Retina (tissue), 1 donor: ENCODE measurements around the gene TMPRSS7.
A peak's percentile ranks its signal among the peaks of the same experiment; 100 is the strongest.

Experiments used
- DNase-seq: peaks from one replicate; pipeline ENCODE4 v3.0.0-alpha.2; 2016

TMPRSS7 gene

GRCh38 chr3:112101916-112102315 is 67.4 kb downstream of the TMPRSS7 start:
- DNase-seq, result no peak

- DNase-seq, result no peak
Measured at GRCh38 chr3:112104774-112105173, 70.2 kb downstream of the TMPRSS7 start.

GRCh38 chr3:112109322-112109721 is 74.8 kb downstream of the TMPRSS7 start:
- no peak for DNase-seq

GRCh38 chr3:112111785-112112402 is 77.4 kb downstream of the TMPRSS7 start:
- peak; percentile 55 for DNase-seq

- no peak for DNase-seq
Measured at GRCh38 chr3:112114576-112115160, 80.1 kb downstream of the TMPRSS7 start.

GRCh38 chr3:112115161-112115739 is 80.7 kb downstream of the TMPRSS7 start:
- no peak for DNase-seq

DNA sequence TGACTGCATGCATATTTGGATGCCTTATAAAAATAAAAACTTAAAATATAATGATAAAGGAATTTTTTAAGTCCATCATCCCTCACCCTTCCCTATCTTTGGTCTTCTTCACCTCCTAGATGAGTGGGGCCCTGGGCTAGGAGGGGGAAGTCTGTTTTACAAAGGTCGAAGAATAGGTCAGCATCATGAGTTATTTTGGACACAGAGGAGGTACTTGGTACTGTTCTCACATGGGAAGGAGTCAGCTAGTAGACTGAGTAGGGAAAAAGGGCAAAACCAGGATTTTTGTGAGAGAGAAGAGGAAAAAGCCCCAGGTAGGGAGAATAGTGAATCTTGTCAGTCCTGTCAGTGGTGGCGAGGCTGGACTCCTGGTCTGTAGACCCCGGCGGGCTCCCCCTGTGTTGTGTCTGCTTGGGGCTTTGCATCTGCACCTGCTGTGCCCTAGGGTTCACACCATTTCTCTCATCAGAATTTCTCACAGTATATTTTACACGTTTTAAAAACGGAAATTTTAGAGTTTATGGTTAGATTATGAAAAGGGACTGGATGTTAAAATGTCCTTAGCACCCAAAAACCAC is 81.4 kb downstream of the TMPRSS7 start:
- no peak for DNase-seq

GRCh38 chr3:112116748-112117186 is 82.2 kb downstream of the TMPRSS7 start:
- no peak for DNase-seq

DNA sequence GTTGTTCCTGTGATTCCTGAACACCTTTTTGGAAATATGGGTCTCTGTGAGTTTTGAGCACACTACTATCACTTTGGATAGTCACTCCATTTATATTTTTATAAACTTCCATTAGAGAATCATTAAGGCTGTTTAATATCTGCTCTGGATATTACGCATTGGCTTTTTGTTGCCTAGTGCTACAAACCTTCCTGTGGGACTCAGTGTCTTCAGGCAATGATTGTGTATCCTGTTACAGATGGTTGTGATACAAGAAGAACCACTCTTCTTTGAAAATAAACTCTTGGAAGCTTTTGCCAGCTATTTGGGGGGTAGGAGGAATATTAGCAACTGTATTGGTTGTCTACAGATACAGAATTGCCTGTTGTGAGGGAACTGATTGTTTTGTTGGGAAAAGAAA is 82.9 kb downstream of the TMPRSS7 start:
- DNase-seq, result no peak

- no peak for DNase-seq
Measured at GRCh38 chr3:112117841-112118571, 83.5 kb downstream of the TMPRSS7 start.

GRCh38 chr3:112119962-112120836 is 85.7 kb downstream of the TMPRSS7 start:
- no peak for DNase-seq

DNA sequence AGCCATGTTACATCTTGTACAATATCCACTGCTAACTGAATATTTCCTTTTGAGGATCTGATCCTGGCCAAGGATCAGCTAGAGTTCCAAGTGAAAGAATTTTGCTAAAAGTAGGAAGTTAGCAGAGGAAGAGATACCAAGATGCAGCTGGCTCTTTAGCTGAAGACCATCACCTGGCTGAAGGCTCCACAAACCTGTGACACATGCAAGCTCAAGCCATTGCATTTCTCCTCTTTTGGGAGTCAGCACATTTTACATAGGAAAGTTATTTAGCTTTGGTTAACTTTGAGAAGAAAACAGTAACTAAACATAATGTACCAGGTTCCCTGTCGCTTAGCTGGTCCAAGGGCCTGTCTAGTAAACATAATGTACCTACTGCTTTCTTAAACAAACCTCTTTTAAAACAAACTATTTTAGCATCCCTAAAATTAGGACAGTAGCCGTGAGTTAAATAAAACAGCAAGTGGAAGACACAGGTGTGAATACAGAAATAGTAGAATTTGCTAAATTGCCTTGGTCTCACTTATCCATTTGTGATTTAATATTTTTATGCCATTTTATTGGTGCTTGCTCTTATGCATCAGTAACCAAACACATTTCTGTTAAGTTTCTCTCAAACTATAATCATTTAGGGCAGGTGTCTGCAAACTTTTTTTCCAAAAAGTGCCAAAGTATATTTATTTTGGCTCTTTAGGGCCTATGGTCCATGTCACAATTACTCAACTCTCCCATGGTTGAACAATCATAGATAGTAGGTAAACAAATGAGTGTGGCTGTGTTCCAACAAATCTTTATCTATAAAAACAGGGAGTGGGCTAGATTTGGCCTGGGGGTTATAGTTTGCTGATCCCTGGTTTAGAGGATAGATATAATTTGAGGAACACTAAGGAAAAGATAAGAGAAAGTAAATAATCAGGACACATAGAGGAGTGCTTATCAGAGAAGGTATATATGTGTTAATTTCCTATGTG is 87.3 kb downstream of the TMPRSS7 start:
- no peak for DNase-seq

DNA sequence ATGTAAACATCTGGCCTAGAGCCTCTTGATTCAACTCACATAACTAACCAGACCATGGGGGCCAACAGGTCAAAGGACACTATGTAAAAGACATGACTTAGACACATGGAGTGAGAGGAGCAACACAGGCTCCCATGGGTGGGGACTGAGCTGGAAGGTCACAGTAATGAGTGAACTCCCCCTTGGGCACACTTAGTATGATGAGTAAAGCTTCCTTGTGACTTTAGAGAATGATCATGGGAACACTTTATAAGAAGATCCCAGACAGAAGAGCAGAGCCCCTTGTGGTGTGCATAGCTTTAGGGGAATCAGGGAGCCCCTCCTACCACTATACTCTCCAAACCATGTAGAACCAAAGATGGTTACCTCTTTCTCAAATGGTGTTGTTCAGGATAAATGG is 88.3 kb downstream of the TMPRSS7 start:
- no peak for DNase-seq

- no peak for DNase-seq
Measured at GRCh38 chr3:112123548-112123947, 89.0 kb downstream of the TMPRSS7 start.

GRCh38 chr3:112124907-112125607 is 90.5 kb downstream of the TMPRSS7 start:
- DNase-seq, result peak; percentile 38

- no peak for DNase-seq
Measured at GRCh38 chr3:112126511-112126911, 92.0 kb downstream of the TMPRSS7 start.

DNA sequence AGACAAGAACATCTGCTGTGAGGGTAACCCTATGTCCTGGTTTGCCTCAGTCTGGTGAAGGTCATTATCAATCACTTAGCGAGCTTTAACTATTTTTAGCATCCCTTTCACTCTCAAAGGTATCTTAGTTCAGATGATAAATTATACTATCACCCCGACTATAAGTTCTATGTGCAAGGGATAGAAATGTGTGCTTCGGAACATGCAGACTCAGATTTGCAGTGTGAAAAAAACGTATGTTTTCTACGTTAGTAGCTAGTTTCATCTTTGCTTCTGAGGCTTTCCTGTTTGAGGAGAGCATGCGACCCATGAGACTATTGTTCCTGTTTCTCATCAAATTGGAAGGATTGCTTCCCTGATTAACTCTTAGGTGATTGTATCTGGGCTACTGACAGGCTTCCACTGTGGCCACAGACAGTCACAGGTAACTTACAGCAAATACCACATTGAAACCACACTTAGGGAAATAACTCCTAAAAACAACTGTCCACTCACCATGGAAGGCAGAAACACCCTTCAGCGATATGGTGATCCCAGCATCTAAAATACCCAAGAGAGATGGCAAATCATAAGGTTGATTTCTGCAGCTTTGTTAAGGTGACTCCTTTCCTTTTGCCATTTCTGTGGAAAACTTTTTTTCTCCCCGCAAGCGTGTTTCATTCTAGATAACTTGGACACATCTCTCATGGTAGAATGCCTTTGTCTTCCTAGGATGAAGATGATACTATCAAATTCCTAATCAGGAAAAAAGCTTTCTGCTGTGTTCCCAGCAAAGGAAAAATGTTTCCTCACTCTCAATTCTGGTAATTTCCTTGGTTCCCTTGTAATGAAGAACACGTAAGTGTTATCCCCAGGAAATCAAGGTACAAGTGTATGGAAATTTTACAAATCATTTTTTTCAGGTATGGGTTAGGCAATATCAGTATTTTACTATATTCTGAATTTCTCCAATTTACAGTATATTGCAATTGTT is 93.3 kb downstream of the TMPRSS7 start:
- DNase-seq, result no peak

DNA sequence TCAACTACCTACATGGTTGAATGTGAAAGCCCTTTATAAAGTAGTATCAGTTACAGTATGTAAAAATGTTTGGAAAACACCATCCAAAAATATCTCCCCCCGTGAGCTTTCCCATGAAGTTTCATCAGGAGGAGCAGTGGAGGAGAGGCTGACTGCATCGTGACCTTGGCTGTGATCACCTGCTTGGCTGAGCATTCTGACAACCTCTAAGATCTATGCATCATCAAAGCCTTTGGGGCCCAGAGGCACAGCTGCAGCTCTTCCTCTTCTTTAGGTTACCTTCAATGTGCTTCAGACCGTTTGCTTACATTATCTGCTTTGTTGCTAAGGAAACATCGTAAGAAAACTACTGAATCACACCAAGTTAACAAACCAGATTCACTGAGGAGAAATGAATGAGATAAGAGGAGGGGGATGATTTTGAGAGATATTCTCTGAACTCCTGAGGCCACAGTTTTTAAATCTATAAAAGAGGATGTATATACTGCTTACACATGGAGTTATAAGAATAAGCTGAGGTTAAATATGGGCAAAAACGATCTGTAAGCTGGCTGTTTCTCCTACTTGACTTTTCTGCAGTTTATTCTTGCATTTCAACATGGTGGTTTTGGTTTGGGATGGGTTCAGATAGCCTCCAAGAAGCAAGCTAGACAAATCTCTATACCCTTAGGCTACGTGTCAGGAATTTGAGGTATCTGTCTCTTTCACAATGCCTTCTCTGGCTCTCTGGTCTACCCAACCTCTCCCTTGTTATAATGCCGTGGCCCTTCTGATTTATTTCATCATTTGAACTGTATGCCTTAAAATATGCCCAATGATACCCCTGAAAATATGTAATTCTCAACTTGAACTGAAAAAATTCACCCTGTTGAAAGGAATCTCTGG is 94.5 kb downstream of the TMPRSS7 start:
- no peak for DNase-seq
